WTC11 (cell line): ENCODE data around the gene UBE2H. TPM values are rescaled to one million over a fixed set of nuclear protein-coding genes. Genes with fewer than 3 reads are reported as not detected.

Source experiments
- ATAC-seq: fragments of 200-7000 bp; cut with Tn5 transposase; 2 replicates; pipeline ENCODE4 v1.10.0; 2021; ENCODE audit warnings: mild to moderate bottlenecking, moderate library complexity
- CTCF ChIA-PET: fragments of 300-600 bp; sonication (Branson Sonifier 250); formaldehyde crosslinking; loops from one replicate; lab custom pipeline; 2021; ENCODE audit warnings: antibody characterized with exemption; lab: Charles Lee
- POLR2A ChIA-PET: fragments of 350-600 bp; sonication (Branson Sonifier 250); formaldehyde crosslinking; loops from one replicate; lab custom pipeline; 2021; ENCODE audit warnings: antibody characterized with exemption; lab: Charles Lee
- DNase-seq: peaks from one replicate; pipeline ENCODE4 v3.0.0; 2021; ENCODE audit warnings: low spot score
- H3K27ac Mint-ChIP-seq: 2 replicates; pipeline ENCODE4 v1.8.0; 2021; ENCODE audit warnings: mixed read lengths
- H3K27me3 Mint-ChIP-seq: 2 replicates; pipeline ENCODE4 v1.8.0; 2021; ENCODE audit warnings: low read depth, mild to moderate bottlenecking, moderate library complexity, mixed read lengths
- H3K36me3 Mint-ChIP-seq: 2 replicates; pipeline ENCODE4 v1.8.0; 2021; ENCODE audit warnings: mixed read lengths
- H3K4me1 Mint-ChIP-seq: 2 replicates; pipeline ENCODE4 v1.8.0; 2022; ENCODE audit warnings: mixed read lengths
- H3K4me3 Mint-ChIP-seq: 2 replicates; pipeline ENCODE4 v1.8.0; 2021; ENCODE audit warnings: mild to moderate bottlenecking, moderate library complexity, mixed read lengths
- H3K9me3 Mint-ChIP-seq: 2 replicates; pipeline ENCODE4 v1.8.0; 2021; ENCODE audit warnings: mixed read lengths
- CREM ChIP-seq: sonication (generic); formaldehyde crosslinking; IDR thresholded peaks from 2 replicates; pipeline ENCODE4 v1.8.1; 2022; ENCODE audit warnings: mild to moderate bottlenecking, missing genetic modification reagents, moderate library complexity
- ELF4 ChIP-seq: sonication (generic); formaldehyde crosslinking; IDR thresholded peaks from 2 replicates; pipeline ENCODE4 v1.8.1; 2022; ENCODE audit warnings: low read depth, mild to moderate bottlenecking, moderate library complexity, missing genetic modification reagents
- ESRRA ChIP-seq: sonication (generic); formaldehyde crosslinking; IDR thresholded peaks from 2 replicates; pipeline ENCODE4 v1.8.1; 2022; ENCODE audit warnings: mild to moderate bottlenecking, missing genetic modification reagents, borderline replicate concordance
- ETV6 ChIP-seq: sonication (generic); formaldehyde crosslinking; IDR thresholded peaks from 2 replicates; pipeline ENCODE4 v1.8.1; 2022; ENCODE audit warnings: mild to moderate bottlenecking, missing genetic modification reagents
- FOXK1 ChIP-seq: sonication (generic); formaldehyde crosslinking; IDR thresholded peaks from 2 replicates; pipeline ENCODE4 v1.8.0; 2022; ENCODE audit warnings: mild to moderate bottlenecking, moderate library complexity, missing genetic modification reagents
- GABPB1 ChIP-seq: sonication (generic); formaldehyde crosslinking; IDR thresholded peaks from 2 replicates; pipeline ENCODE4 v1.8.1; 2023; ENCODE audit warnings: mild to moderate bottlenecking, missing genetic modification reagents
- GRHL2 ChIP-seq: fragments of 250-450 bp; sonication (Bioruptor Pico); IDR thresholded peaks from 2 replicates; pipeline ENCODE4 v1.8.0; 2022; ENCODE audit warnings: mild to moderate bottlenecking, moderate library complexity; ENCODE audit not compliant: insufficient replicate concordance, severe bottlenecking
- JAZF1 ChIP-seq: fragments of 250-450 bp; sonication (Bioruptor Pico); IDR thresholded peaks from 2 replicates; pipeline ENCODE4 v1.9.0; 2021; ENCODE audit warnings: moderate library complexity, mild to moderate bottlenecking, inconsistent platforms
- MXD4 ChIP-seq: fragments of 250-450 bp; sonication (Bioruptor Pico); IDR thresholded peaks from 2 replicates; pipeline ENCODE4 v1.8.0; 2021; ENCODE audit warnings: mild to moderate bottlenecking, moderate library complexity, borderline replicate concordance
- MYBL2 ChIP-seq: sonication (generic); formaldehyde crosslinking; IDR thresholded peaks from 2 replicates; pipeline ENCODE4 v1.8.1; 2023; ENCODE audit warnings: mild to moderate bottlenecking, moderate library complexity, missing genetic modification reagents
- NFE2L1 ChIP-seq: sonication (generic); formaldehyde crosslinking; IDR thresholded peaks from 2 replicates; pipeline ENCODE4 v1.8.1; 2023; ENCODE audit warnings: missing genetic modification reagents
- TCF7 ChIP-seq: sonication (generic); formaldehyde crosslinking; IDR thresholded peaks from 2 replicates; pipeline ENCODE4 v1.8.0; 2022; ENCODE audit warnings: mild to moderate bottlenecking, low read depth, missing genetic modification reagents, moderate library complexity
- TP53 ChIP-seq: sonication (generic); formaldehyde crosslinking; IDR thresholded peaks from 2 replicates; pipeline ENCODE4 v1.8.1; 2023; ENCODE audit warnings: mild to moderate bottlenecking, missing genetic modification reagents
- ZNF219 ChIP-seq: sonication (generic); formaldehyde crosslinking; IDR thresholded peaks from 2 replicates; pipeline ENCODE4 v1.8.0; 2023; ENCODE audit warnings: missing genetic modification reagents, mild to moderate bottlenecking, borderline replicate concordance
- ZNF317 ChIP-seq: sonication (generic); formaldehyde crosslinking; IDR thresholded peaks from 2 replicates; pipeline ENCODE4 v1.8.1; 2023; ENCODE audit warnings: low read depth, mild to moderate bottlenecking, moderate library complexity, missing genetic modification reagents, borderline replicate concordance
- ZNF671 ChIP-seq: fragments of 250-450 bp; sonication (Bioruptor Pico); IDR thresholded peaks from 2 replicates; pipeline ENCODE4 v1.8.0; 2021; ENCODE audit warnings: mild to moderate bottlenecking
- total RNA-seq: library from RNA; stranded (reverse); gene quantifications from 3 replicates; pipeline ENCODE4 v1.2.3, GENCODE V29; 2021
- TF ChIP-seq, protein P1 (sequence below): sonication (generic); formaldehyde crosslinking; IDR thresholded peaks from 2 replicates; pipeline ENCODE4 v1.8.0; 2023; ENCODE audit warnings: missing genetic modification reagents
- TF ChIP-seq, protein P2 (sequence below): fragments of 250-450 bp; sonication (Bioruptor Pico); IDR thresholded peaks from 2 replicates; pipeline ENCODE4 v1.9.0; 2021; ENCODE audit warnings: mild to moderate bottlenecking, borderline replicate concordance
- TF ChIP-seq, protein P3 (sequence below): sonication (generic); formaldehyde crosslinking; IDR thresholded peaks from 2 replicates; pipeline ENCODE4 v1.8.0; 2022; ENCODE audit warnings: missing genetic modification reagents
- TF ChIP-seq, protein P4 (sequence below): sonication (generic); formaldehyde crosslinking; IDR thresholded peaks from 2 replicates; pipeline ENCODE4 v1.8.1; 2023; ENCODE audit warnings: mild to moderate bottlenecking, missing genetic modification reagents
- TF ChIP-seq, protein P5 (sequence below): fragments of 250-450 bp; sonication (Bioruptor Pico); IDR thresholded peaks from 2 replicates; pipeline ENCODE4 v1.9.0; 2021; ENCODE audit warnings: moderate library complexity, mild to moderate bottlenecking, inconsistent platforms, borderline replicate concordance
- TF ChIP-seq, protein P6 (sequence below): sonication (generic); formaldehyde crosslinking; IDR thresholded peaks from 2 replicates; pipeline ENCODE4 v1.8.0; 2022; ENCODE audit warnings: mild to moderate bottlenecking, missing genetic modification reagents

The UBE2H gene
- total RNA-seq, 1 experiment from 2014 or later = 55.0 TPM

DNA sequence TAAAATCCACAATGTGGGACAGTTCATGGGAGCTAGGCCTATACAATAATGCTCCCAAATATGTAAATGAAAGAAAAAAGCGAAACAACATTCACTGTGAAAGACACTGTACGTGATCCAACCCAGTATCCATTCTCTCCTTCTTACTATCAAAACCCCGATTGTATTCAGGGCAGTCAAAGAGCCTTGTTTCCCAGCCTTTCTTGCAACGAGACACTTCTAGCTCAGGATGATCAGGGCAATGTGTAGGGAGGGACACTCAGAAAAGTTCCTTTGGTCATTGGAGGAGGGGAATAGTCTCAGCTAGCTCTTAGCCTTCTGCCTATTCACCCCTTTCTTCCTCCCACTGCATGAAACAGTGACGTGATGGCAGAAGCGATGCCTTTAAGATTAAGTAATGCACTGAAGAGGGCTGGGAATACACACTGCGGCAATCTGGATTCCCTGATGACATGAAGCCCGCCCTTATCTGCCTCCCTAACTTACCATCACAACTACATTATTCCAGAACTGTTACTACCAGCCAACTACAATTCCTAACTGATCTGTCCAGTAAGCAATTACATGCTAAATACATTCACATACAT lies 27.3 kb downstream of the UBE2H start (continued):
- TF ChIP-seq, protein P1, sequence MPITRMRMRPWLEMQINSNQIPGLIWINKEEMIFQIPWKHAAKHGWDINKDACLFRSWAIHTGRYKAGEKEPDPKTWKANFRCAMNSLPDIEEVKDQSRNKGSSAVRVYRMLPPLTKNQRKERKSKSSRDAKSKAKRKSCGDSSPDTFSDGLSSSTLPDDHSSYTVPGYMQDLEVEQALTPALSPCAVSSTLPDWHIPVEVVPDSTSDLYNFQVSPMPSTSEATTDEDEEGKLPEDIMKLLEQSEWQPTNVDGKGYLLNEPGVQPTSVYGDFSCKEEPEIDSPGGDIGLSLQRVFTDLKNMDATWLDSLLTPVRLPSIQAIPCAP = no peak
- TF ChIP-seq ZNF671 = no peak
- no peak for TF ChIP-seq MYBL2

DNA sequence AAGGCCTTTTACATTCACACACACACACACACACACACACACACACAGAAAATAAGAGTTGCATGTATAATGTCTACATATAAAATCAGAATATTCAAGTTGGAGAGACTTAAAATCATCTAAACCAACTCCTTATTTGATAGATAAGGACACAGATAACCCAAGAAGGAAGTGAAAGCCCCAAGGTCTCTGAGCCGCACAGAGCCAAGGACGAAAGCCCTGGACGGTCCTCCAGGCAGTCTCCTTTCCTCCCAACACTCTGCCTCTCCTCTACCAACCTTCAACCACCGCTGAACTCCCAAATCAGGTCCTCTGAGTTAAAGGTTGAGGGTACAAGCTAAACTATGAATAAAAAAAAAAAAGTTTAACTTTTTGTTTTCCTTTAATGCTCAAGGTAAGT lies 28.2 kb downstream of the UBE2H start:
- Mint-ChIP-seq H3K4me3 (no peak overlapping the region), H3K36me3 (peaks cover 4% of the 10 kb centered on the region; the same call in 1 of the 2 replicates), H3K4me1 (peaks cover 9% of the 10 kb centered on the region), H3K9me3 (no peaks in the 10 kb centered on the region), H3K27ac (no peak overlapping the region), H3K27me3 (no peaks in the 10 kb centered on the region)
- TF ChIP-seq, protein P2, sequence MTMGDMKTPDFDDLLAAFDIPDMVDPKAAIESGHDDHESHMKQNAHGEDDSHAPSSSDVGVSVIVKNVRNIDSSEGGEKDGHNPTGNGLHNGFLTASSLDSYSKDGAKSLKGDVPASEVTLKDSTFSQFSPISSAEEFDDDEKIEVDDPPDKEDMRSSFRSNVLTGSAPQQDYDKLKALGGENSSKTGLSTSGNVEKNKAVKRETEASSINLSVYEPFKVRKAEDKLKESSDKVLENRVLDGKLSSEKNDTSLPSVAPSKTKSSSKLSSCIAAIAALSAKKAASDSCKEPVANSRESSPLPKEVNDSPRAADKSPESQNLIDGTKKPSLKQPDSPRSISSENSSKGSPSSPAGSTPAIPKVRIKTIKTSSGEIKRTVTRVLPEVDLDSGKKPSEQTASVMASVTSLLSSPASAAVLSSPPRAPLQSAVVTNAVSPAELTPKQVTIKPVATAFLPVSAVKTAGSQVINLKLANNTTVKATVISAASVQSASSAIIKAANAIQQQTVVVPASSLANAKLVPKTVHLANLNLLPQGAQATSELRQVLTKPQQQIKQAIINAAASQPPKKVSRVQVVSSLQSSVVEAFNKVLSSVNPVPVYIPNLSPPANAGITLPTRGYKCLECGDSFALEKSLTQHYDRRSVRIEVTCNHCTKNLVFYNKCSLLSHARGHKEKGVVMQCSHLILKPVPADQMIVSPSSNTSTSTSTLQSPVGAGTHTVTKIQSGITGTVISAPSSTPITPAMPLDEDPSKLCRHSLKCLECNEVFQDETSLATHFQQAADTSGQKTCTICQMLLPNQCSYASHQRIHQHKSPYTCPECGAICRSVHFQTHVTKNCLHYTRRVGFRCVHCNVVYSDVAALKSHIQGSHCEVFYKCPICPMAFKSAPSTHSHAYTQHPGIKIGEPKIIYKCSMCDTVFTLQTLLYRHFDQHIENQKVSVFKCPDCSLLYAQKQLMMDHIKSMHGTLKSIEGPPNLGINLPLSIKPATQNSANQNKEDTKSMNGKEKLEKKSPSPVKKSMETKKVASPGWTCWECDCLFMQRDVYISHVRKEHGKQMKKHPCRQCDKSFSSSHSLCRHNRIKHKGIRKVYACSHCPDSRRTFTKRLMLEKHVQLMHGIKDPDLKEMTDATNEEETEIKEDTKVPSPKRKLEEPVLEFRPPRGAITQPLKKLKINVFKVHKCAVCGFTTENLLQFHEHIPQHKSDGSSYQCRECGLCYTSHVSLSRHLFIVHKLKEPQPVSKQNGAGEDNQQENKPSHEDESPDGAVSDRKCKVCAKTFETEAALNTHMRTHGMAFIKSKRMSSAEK (CRISPR knock-in tag) = no peak
- TF ChIP-seq TCF7 (no peak), GABPB1 (no peak), ESRRA (CRISPR knock-in tag) (no peak), MXD4 (CRISPR knock-in tag) (no peak), TP53 (CRISPR knock-in tag) (no peak), JAZF1 (CRISPR knock-in tag) (no peak), ELF4 (CRISPR knock-in tag) (no peak), FOXK1 (CRISPR knock-in tag) (no peak), ETV6 (CRISPR knock-in tag) (no peak), ZNF219 (CRISPR knock-in tag) (no peak), GRHL2 (CRISPR knock-in tag) (no peak), NFE2L1 (no peak), CREM (CRISPR knock-in tag) (no peak), ZNF317 (CRISPR knock-in tag) (no peak)
- TF ChIP-seq, protein P3, sequence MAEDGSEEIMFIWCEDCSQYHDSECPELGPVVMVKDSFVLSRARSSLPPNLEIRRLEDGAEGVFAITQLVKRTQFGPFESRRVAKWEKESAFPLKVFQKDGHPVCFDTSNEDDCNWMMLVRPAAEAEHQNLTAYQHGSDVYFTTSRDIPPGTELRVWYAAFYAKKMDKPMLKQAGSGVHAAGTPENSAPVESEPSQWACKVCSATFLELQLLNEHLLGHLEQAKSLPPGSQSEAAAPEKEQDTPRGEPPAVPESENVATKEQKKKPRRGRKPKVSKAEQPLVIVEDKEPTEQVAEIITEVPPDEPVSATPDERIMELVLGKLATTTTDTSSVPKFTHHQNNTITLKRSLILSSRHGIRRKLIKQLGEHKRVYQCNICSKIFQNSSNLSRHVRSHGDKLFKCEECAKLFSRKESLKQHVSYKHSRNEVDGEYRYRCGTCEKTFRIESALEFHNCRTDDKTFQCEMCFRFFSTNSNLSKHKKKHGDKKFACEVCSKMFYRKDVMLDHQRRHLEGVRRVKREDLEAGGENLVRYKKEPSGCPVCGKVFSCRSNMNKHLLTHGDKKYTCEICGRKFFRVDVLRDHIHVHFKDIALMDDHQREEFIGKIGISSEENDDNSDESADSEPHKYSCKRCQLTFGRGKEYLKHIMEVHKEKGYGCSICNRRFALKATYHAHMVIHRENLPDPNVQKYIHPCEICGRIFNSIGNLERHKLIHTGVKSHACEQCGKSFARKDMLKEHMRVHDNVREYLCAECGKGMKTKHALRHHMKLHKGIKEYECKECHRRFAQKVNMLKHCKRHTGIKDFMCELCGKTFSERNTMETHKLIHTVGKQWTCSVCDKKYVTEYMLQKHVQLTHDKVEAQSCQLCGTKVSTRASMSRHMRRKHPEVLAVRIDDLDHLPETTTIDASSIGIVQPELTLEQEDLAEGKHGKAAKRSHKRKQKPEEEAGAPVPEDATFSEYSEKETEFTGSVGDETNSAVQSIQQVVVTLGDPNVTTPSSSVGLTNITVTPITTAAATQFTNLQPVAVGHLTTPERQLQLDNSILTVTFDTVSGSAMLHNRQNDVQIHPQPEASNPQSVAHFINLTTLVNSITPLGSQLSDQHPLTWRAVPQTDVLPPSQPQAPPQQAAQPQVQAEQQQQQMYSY (CRISPR knock-in tag) = no peak
- TF ChIP-seq, protein P4, sequence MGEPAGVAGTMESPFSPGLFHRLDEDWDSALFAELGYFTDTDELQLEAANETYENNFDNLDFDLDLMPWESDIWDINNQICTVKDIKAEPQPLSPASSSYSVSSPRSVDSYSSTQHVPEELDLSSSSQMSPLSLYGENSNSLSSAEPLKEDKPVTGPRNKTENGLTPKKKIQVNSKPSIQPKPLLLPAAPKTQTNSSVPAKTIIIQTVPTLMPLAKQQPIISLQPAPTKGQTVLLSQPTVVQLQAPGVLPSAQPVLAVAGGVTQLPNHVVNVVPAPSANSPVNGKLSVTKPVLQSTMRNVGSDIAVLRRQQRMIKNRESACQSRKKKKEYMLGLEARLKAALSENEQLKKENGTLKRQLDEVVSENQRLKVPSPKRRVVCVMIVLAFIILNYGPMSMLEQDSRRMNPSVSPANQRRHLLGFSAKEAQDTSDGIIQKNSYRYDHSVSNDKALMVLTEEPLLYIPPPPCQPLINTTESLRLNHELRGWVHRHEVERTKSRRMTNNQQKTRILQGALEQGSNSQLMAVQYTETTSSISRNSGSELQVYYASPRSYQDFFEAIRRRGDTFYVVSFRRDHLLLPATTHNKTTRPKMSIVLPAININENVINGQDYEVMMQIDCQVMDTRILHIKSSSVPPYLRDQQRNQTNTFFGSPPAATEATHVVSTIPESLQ (CRISPR knock-in tag) = no peak
- TF ChIP-seq, protein P5, sequence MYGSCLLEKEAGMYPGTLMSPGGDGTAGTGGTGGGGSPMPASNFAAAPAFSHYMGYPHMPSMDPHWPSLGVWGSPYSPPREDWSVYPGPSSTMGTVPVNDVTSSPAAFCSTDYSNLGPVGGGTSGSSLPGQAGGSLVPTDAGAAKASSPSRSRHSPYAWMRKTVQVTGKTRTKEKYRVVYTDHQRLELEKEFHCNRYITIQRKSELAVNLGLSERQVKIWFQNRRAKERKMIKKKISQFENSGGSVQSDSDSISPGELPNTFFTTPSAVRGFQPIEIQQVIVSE = no peak
- TF ChIP-seq, protein P6, sequence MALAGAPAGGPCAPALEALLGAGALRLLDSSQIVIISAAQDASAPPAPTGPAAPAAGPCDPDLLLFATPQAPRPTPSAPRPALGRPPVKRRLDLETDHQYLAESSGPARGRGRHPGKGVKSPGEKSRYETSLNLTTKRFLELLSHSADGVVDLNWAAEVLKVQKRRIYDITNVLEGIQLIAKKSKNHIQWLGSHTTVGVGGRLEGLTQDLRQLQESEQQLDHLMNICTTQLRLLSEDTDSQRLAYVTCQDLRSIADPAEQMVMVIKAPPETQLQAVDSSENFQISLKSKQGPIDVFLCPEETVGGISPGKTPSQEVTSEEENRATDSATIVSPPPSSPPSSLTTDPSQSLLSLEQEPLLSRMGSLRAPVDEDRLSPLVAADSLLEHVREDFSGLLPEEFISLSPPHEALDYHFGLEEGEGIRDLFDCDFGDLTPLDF (CRISPR knock-in tag) = no peak
- ATAC-seq (no peak), DNase-seq (no peak)
- ChIA-PET POLR2A (interaction anchor here (1.2 kb wide), 1 partner anchor 11 kb away, joined by 3 read pairs; no protein-coding TSS in a partner anchor), CTCF (no interaction called here)
